SK-N-SH treated with all-trans-retinoic acid at 6 μM for 48 hours (cell line): ENCODE results near the gene PKLR.

Source experiments
- BACH2 ChIP-seq: fragments of 250-450 bp; sonication (Bioruptor Pico); IDR thresholded peaks from 2 replicates; pipeline ENCODE4 v1.9.0; 2021; ENCODE audit warnings: mild to moderate bottlenecking, borderline replicate concordance
- CREB5 ChIP-seq: fragments of 250-450 bp; sonication (Bioruptor Pico); IDR thresholded peaks from 2 replicates; pipeline ENCODE4 v1.5.1; 2020; ENCODE audit warnings: low read depth, mild to moderate bottlenecking, moderate library complexity
- CSDC2 ChIP-seq: fragments of 250-450 bp; sonication (Bioruptor Pico); IDR thresholded peaks from 2 replicates; pipeline ENCODE4 v1.5.0; 2020; ENCODE audit warnings: mild to moderate bottlenecking, moderate library complexity
- ESRRG ChIP-seq: fragments of 250-450 bp; sonication (Bioruptor Pico); IDR thresholded peaks from 2 replicates; pipeline ENCODE4 v1.6.1; 2021; ENCODE audit warnings: mild to moderate bottlenecking
- GLIS3 ChIP-seq: fragments of 250-450 bp; sonication (Bioruptor Pico); IDR thresholded peaks from 2 replicates; pipeline ENCODE4 v1.5.0; 2020; ENCODE audit warnings: mild to moderate bottlenecking, moderate library complexity
- PATZ1 ChIP-seq: fragments of 250-450 bp; sonication (Bioruptor Pico); IDR thresholded peaks from 2 replicates; pipeline ENCODE4 v1.8.0; 2020; ENCODE audit warnings: mild to moderate bottlenecking, moderate library complexity, borderline replicate concordance
- POU6F1 ChIP-seq: fragments of 250-450 bp; sonication (Bioruptor Pico); IDR thresholded peaks from 2 replicates; pipeline ENCODE4 v1.8.0; 2021; ENCODE audit warnings: low read depth, mild to moderate bottlenecking, moderate library complexity, borderline replicate concordance
- PPARA ChIP-seq: fragments of 250-450 bp; sonication (Bioruptor Pico); IDR thresholded peaks from 2 replicates; pipeline ENCODE4 v1.5.0; 2020; ENCODE audit warnings: mild to moderate bottlenecking, borderline replicate concordance
- TCF4 ChIP-seq: fragments of 250-450 bp; sonication (Bioruptor Pico); IDR thresholded peaks from 2 replicates; pipeline ENCODE4 v1.8.0; 2021; ENCODE audit warnings: mild to moderate bottlenecking, moderate library complexity, borderline replicate concordance
- ZFP3 ChIP-seq: fragments of 250-450 bp; sonication (Bioruptor Pico); IDR thresholded peaks from 2 replicates; pipeline ENCODE4 v1.5.0; 2020; ENCODE audit warnings: mild to moderate bottlenecking, moderate library complexity
- ZNF565 ChIP-seq: fragments of 450-650 bp; formaldehyde crosslinking; conservative IDR thresholded peaks from 2 replicates; pipeline ENCODE4 v1.5.0; 2020; ENCODE audit warnings: low read depth, mild to moderate bottlenecking, moderate library complexity
- ZNF8 ChIP-seq: fragments of 450-650 bp; formaldehyde crosslinking; IDR thresholded peaks from 2 replicates; pipeline ENCODE4 v1.5.0; 2020; ENCODE audit warnings: mild to moderate bottlenecking, moderate library complexity

GRCh38 chr1:155324717-155325602, 23.7 kb upstream of the PKLR start:
- TF ChIP-seq PPARA (CRISPR knock-in tag) (no peak), ZFP3 (CRISPR knock-in tag) (no peak), ZNF8 (CRISPR knock-in tag) (no peak), CREB5 (CRISPR knock-in tag) (no peak), ZNF565 (CRISPR knock-in tag) (no peak), BACH2 (CRISPR knock-in tag) (no peak), TCF4 (no peak), PATZ1 (CRISPR knock-in tag) (no peak), ESRRG (CRISPR knock-in tag) (no peak), CSDC2 (CRISPR knock-in tag) (no peak), GLIS3 (CRISPR knock-in tag) (no peak), POU6F1 (no peak)
